Putamen (tissue), 1 donor: Measurements from ENCODE around the gene MEIS3.

Source experiments
- DNase-seq: peaks from one replicate; pipeline ENCODE4 v3.0.0-alpha.2; 2016; ENCODE audit warnings: low spot score

Gene MEIS3

GRCh38 chr19:47362321-47362720 is 57.0 kb downstream of the MEIS3 start:
- no peak for DNase-seq

- no peak for DNase-seq
These were observed 60.4 kb downstream of the MEIS3 start for GRCh38 chr19:47358936-47359335.

GRCh38 chr19:47357788-47358680 is 61.3 kb downstream of the MEIS3 start:
- no peak for DNase-seq

GRCh38 chr19:47356900-47357299 is 62.4 kb downstream of the MEIS3 start:
- no peak for DNase-seq

GRCh38 chr19:47353307-47353712 is 66.0 kb downstream of the MEIS3 start:
- no peak for DNase-seq
